ENCODE data around the gene RBFOX1.

DNA sequence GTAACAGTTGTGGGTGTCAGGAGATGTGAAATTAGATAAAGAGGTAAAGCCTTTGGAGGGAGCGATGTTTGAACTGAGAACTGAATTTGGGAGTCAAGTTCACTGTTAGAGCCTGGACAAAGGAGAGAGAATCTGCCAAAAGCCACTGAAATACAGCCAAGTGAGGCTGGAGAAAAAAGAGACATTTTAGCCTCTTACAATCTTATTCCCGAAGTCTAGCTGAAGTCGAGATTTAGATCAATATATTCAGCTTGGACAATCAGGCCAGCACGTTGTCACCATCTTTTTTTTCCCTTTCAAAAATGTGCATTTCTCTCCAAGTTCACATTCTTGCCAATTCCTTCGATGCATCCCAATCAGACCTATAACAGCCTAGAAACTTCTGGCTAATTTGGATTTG, 312.2 kb downstream of the RBFOX1 start:
- TF ChIP-seq, protein P1, sequence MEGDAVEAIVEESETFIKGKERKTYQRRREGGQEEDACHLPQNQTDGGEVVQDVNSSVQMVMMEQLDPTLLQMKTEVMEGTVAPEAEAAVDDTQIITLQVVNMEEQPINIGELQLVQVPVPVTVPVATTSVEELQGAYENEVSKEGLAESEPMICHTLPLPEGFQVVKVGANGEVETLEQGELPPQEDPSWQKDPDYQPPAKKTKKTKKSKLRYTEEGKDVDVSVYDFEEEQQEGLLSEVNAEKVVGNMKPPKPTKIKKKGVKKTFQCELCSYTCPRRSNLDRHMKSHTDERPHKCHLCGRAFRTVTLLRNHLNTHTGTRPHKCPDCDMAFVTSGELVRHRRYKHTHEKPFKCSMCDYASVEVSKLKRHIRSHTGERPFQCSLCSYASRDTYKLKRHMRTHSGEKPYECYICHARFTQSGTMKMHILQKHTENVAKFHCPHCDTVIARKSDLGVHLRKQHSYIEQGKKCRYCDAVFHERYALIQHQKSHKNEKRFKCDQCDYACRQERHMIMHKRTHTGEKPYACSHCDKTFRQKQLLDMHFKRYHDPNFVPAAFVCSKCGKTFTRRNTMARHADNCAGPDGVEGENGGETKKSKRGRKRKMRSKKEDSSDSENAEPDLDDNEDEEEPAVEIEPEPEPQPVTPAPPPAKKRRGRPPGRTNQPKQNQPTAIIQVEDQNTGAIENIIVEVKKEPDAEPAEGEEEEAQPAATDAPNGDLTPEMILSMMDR (IDR thresholded peaks at IDR 0.05), result no peak
- TF ChIP-seq POLR2A (IDR thresholded peaks at IDR 0.05) (no peak), POLR2AphosphoS5 (IDR thresholded peaks at IDR 0.05) (no peak), EP300 (IDR thresholded peaks at IDR 0.05) (no peak)
